ENCODE data around the gene CCL4. TPM values are rescaled to one million over a fixed set of nuclear protein-coding genes. Genes with fewer than 3 reads are reported as not detected.
"Not testable (repeated sequence)": the region's sequence is repeated elsewhere in the genome, so short reads cannot be mapped to it uniquely, and the experiment has no call there.

The CCL4 gene
- total RNA-seq, 1 experiment from 2014 or later, result 1.2 TPM

GRCh38 chr17:36092230-36092629, 11.4 kb upstream of the CCL4 start:
- ATAC-seq (no peak), DNase-seq (ENCODE audit: low read depth, low spot score) (no peak)
- no peaks in the 10 kb centered on the region for H3K36me3 ChIP-seq (ENCODE audit: control insufficient read depth in 1 of 2, insufficient read depth in 2 of 2, low read length in 2 of 2)
- H3K9ac ChIP-seq (ENCODE audit: low read length), result no peak overlapping the region
- H3K9me3 ChIP-seq (ENCODE audit: control insufficient read depth in 1 of 2, insufficient read depth in 1 of 2, low read depth in 1 of 2, low read length in 2 of 2), result no peaks in the 10 kb centered on the region
- ChIA-PET CTCF (interaction anchor here (1.6 kb wide), 1 partner anchor 20 kb away, joined by 5 read pairs; no protein-coding TSS in a partner anchor), RAD21 (ENCODE audit: low non-redundant PET in 1 of 2, low total read pairs in 2 of 2, uncharacterized antibody in 2 of 2, unreplicated experiment in 2 of 2) (no interaction called here), POLR2A (no interaction called here)
- intact Hi-C loops (cut with micrococcal nuclease), result no loop called here
- H2AFZ ChIP-seq (ENCODE audit: low read depth, low read length, poor library complexity, severe bottlenecking), result no peak overlapping the region
- no peaks in the 10 kb centered on the region for H3K9me2 ChIP-seq (ENCODE audit: insufficient read depth)
- H3K4me1 ChIP-seq (ENCODE audit: control insufficient read depth in 1 of 2, insufficient read depth in 2 of 2, low read length in 2 of 2), result no peaks in the 10 kb centered on the region
- H3K4me2 ChIP-seq (ENCODE audit: low read length), result no peak overlapping the region
- no peak overlapping the region for H3K27ac ChIP-seq (ENCODE audit: low read depth, low read length)
- H3K79me2 ChIP-seq (ENCODE audit: insufficient read depth, low read length), result no peaks in the 10 kb centered on the region
- no peaks in the 10 kb centered on the region for H4K20me1 ChIP-seq (ENCODE audit: insufficient read depth)
- BruUV-seq (replicated peaks), result no TSS peak
- TF ChIP-seq ZBTB33 (IDR thresholded peaks at IDR 0.05; ENCODE audit: extremely low read depth, insufficient replicate concordance, low read length) (no peak), SRF (IDR thresholded peaks at IDR 0.05; ENCODE audit: low read depth) (no peak), EGR1 (IDR thresholded peaks at IDR 0.05; ENCODE audit: low read depth) (no peak)
- no peak overlapping the region for H3K4me3 ChIP-seq (replicated peaks in 1 of 2; ENCODE audit: low read depth in 1 of 2, low read length in 2 of 2)
- H3K27me3 ChIP-seq (ENCODE audit: insufficient read depth, low read length), result 0 out of 2 replicates have a peak, but pooled peaks cover 4% of the 10 kb centered on the region

GRCh38 chr17:36092715-36093114, 10.9 kb upstream of the CCL4 start:
- POLR2A ChIA-PET, result not testable (repeated sequence)
- CTCF ChIA-PET, result interaction anchor here (1.6 kb wide), 1 partner anchor 20 kb away, joined by 5 read pairs; no protein-coding TSS in a partner anchor

More at GRCh38 chr17:36092715-36093114, 10.9 kb upstream of the CCL4 start:
- H3K9ac ChIP-seq (ENCODE audit: low read length); H4K20me1 ChIP-seq (ENCODE audit: insufficient read depth); H3K36me3 ChIP-seq (ENCODE audit: control insufficient read depth in 1 of 2, insufficient read depth in 2 of 2, low read length in 2 of 2); RAD21 ChIA-PET (ENCODE audit: low non-redundant PET in 1 of 2, low total read pairs in 2 of 2, uncharacterized antibody in 2 of 2, unreplicated experiment in 2 of 2); H3K4me2 ChIP-seq (ENCODE audit: low read length); H3K9me3 ChIP-seq (ENCODE audit: control insufficient read depth in 1 of 2, insufficient read depth in 1 of 2, low read depth in 1 of 2, low read length in 2 of 2); H2AFZ ChIP-seq (ENCODE audit: low read depth, low read length, poor library complexity, severe bottlenecking); H3K27me3 ChIP-seq (ENCODE audit: insufficient read depth, low read length); H3K27ac ChIP-seq (ENCODE audit: low read depth, low read length); intact Hi-C loops (cut with micrococcal nuclease); H3K4me1 ChIP-seq (ENCODE audit: control insufficient read depth in 1 of 2, insufficient read depth in 2 of 2, low read length in 2 of 2); ATAC-seq; H3K9me2 ChIP-seq (ENCODE audit: insufficient read depth); H3K4me3 ChIP-seq (replicated peaks in 1 of 2; ENCODE audit: low read depth in 1 of 2, low read length in 2 of 2); BruUV-seq (replicated peaks); H3K79me2 ChIP-seq (ENCODE audit: insufficient read depth, low read length); DNase-seq (ENCODE audit: low read depth, low spot score): not testable (repeated sequence)
